Stimulated activated CD4-positive, alpha-beta T cell treated with anti-CD3 and anti-CD28 coated beads, TNF-alpha, amount 100 ng/mL, for 4 hours (primary cell): ENCODE results near the gene GPR35.
"Not testable (repeated sequence)": the region's sequence is repeated elsewhere in the genome, so short reads cannot be mapped to it uniquely, and the experiment has no call there.

Experiments used
- DNase-seq, 3 experiments: peaks; one replicate each; pipeline ENCODE4 v3.0.0-alpha.2; 2020; ENCODE audit warnings: low read depth in 3 of 3

The GPR35 gene

GRCh38 chr2:240655931-240656886, 30.9 kb downstream of the GPR35 start:
- DNase-seq, result no peak

GRCh38 chr2:240659883-240660282, 34.6 kb downstream of the GPR35 start:
- DNase-seq, result not testable (repeated sequence)

- no peak for DNase-seq
Observed at GRCh38 chr2:240662681-240663080, 37.4 kb downstream of the GPR35 start.

- DNase-seq, result no peak
Observed at GRCh38 chr2:240663546-240664190, 38.4 kb downstream of the GPR35 start.

GRCh38 chr2:240664622-240665021, 39.3 kb downstream of the GPR35 start:
- DNase-seq, result no peak

- DNase-seq, result no peak
Observed at GRCh38 chr2:240670402-240670801, 45.1 kb downstream of the GPR35 start.

GRCh38 chr2:240670950-240671349, 45.7 kb downstream of the GPR35 start:
- no peak for DNase-seq

GRCh38 chr2:240672076-240672700, 46.9 kb downstream of the GPR35 start:
- DNase-seq, result no peak

- no peak for DNase-seq
Observed at GRCh38 chr2:240672701-240673190, 47.5 kb downstream of the GPR35 start.

GRCh38 chr2:240674461-240675184, 49.3 kb downstream of the GPR35 start:
- not testable (repeated sequence) for DNase-seq

GRCh38 chr2:240675345-240675744, 50.1 kb downstream of the GPR35 start:
- not testable (repeated sequence) for DNase-seq

- not testable (repeated sequence) for DNase-seq
Observed at GRCh38 chr2:240678043-240678442, 52.8 kb downstream of the GPR35 start.

- not testable (repeated sequence) for DNase-seq
Observed at GRCh38 chr2:240678909-240679308, 53.6 kb downstream of the GPR35 start.

- not testable (repeated sequence) for DNase-seq
Observed at GRCh38 chr2:240680185-240680584, 54.9 kb downstream of the GPR35 start.
